GM21528 (cell line): Measurements from ENCODE around the gene ZNF615.
"Not testable (repeated sequence)": the region's sequence is repeated elsewhere in the genome, so short reads cannot be mapped to it uniquely, and the experiment has no call there.

Experiments
- ATAC-seq: cut with Tn5 transposase; IDR thresholded peaks from one replicate; pipeline ENCODE4 v1.9.1; 2021; ENCODE audit warnings: mild to moderate bottlenecking, moderate library complexity; ENCODE audit not compliant: unreplicated experiment, low FRiP score

The ZNF615 gene

DNA sequence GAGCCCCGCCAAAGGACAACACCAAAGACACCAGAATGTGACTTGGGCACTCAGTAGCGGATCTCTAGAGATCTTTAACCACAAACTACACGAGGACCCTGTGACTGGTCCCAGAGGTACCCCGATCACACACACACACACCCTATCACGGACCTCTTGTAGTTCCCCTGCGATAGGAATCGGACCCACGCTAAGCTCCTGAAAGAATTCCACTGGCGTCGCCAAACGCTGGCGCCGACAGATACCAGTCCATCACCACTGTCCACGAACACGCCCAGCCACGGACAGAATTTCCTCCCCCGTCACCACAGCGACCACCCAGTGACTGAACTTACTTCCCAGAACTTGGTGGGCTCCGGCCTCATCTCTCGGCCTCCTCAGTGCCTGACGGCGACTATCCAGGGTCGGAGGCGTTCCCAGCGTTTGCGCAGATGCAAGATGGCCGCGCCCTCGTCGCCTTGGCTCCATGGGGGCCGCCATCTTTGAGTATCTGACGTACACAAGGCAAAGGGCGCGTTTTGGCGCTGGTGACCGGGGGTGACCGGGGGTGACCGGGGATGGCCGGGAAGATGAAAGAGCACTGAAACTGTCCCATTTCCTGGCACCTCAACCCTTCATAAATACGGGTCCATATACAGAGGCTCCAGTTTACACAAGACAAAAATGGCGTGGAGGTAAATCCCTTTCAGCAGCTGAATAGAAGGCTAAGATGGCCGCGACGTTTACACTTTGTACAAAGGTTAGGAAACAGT lies at the start of gene ZNF615:
Gene ZNF615, minus strand, starts transcription at position 406 of the 752 bp plus-strand sequence. CDS start 4,500 bp downstream, outside the sequence.
- peak; percentile 89 for ATAC-seq

DNA sequence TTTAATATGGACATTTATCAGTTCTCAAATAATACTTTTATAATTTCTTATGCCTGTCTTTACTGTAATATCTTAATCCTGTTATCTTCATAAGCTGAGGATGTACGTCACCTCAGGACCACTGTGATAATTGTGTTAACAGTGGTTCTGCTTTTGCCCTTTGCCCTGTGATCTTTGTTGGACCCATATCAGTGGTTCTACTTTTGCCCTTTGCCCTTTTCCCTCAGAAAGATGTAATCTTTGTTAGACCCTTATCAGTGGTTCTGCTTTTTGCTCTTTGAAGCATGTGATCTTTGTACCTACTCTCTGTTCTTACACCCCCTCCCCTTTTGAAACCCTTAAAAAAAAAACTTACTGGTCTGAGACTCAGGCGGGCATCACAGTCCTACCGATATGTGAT lies 48.5 kb upstream of the ZNF615 start:
- ATAC-seq, result not testable (repeated sequence)

DNA sequence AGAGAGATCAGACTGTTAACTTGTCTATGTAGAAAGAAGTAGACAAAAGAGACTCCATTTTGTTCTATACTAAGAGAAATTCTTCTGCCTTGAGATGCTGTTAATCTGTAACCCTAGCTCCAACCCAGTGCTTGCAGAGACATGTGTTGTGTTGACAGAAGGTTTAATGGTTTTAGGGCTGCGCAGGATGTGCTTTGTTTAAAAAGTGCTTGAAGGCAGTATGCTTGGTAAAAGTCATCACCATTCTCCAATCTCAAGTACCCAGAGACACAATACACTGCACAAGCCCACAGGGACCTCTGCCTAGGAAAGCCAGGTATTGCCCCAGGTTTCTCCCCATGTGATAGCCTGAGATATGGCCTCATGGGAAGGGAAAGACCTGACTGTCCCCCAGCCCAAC lies 43.7 kb upstream of the ZNF615 start:
- ATAC-seq, result not testable (repeated sequence)

GRCh38 chr19:52048555-52049501 lies 40.8 kb upstream of the ZNF615 start, which contains the start of gene ZNF432:
TSS of gene ZNF432 (minus strand) at chr19:52048838. CDS start at chr19:52046868, 1,970 bp downstream.
- ATAC-seq, result peak; percentile 89

DNA sequence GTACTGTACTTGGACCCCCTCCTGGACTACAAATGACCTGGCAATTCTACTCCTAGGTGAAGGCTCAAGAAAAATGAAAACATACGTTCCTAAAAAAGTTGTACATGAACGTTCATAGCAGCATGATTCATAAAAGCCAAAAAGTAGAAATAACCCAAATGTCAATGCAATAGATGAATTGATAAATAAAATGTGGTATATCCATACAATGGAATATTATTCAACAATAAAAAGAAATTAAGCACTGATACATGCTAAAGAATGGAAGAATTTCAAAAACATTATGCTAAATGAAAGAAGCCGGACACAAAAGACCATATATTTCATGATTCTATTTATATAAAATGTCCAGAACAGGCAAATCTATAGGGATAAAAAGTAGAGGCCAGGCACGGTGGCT lies 31.2 kb upstream of the ZNF615 start:
- no peak for ATAC-seq

DNA sequence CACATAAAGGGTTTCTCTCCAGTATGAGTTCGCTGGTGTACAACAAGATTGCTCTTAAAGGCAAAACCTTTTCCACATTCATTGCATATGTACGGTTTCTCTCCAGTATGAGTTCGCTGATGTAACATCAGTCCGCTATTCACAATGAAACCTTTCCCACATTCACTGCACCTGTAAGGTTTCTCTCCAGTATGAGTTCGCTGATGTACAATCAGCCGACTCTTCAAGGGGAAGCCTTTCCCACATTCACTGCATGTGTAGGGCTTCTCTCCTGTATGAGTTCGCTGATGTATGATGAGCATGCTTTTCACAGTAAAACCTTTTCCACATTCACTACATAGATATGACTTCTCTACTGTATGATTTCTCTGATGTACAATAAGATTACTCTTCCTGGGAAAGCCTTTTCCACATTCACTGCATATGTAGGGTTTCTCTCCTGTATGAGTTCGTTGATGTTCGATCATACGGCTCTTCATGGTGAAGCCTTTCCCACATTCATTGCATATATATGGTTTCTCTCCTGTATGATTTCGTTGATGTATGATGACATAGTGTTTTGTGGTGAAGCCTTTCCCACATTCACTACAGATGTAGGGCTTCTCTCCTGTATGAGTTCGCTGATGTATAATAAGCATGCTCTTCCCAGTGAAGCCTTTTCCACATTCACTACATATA lies 26.2 kb upstream of the ZNF615 start:
- no peak for ATAC-seq

DNA sequence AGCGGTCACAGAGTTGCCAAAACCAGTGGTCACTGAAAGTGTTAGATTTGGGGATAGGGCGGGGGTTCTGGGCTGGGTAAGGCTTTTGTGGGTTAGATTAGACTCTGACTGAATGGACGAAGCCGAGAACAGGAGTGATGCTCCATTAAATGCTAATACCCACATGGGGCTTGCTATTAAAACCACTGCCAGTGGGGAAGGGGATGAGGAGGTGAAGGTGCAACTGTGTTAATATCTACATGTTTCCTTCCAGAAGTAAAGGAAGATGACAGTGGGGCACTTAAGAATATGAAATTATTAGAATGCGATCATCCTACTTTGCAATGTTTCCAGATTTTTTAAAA lies 20.7 kb upstream of the ZNF615 start:
- ATAC-seq, result peak; percentile 27

DNA sequence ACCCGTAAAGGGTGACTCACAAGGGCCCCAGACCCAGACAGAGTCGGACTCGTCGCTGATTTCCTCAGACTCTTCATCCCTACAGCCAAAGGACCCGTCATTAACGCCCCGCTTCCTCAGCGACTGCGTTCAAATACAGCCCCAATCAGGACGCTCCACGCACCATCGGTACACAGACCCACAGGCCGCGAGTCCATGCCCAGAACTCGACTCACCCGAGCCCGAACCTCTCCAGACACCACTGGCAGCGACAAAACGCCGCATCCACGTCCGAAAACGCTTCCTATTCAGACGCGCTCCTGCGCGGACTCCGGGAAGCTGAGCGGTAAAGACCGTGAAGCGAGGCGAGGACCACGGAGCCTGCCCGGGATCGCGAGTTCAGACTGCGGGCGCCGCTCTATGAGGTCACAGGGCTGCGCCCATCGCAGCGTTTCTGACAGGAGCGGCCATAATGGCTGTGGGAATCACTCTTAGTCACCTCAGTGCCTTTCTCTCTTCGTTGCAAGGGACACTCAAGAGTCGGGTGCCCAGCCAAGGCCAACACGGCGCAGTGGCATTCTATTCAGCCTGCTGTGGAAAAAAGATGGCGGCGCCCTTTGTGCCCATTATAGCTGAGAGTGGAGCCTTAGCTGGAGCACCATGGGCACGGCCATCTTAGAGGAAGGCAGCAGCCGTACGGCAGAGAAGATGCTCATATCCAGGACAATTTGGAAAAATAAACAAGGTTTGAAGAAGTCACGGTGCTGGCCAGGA lies 20.2 kb upstream of the ZNF615 start, which contains the start of gene ZNF614:
Gene ZNF614, minus strand, starts transcription at position 353 of the 753 bp plus-strand sequence. CDS start 2,634 bp downstream, outside the sequence.
- ATAC-seq, result peak; percentile 92

DNA sequence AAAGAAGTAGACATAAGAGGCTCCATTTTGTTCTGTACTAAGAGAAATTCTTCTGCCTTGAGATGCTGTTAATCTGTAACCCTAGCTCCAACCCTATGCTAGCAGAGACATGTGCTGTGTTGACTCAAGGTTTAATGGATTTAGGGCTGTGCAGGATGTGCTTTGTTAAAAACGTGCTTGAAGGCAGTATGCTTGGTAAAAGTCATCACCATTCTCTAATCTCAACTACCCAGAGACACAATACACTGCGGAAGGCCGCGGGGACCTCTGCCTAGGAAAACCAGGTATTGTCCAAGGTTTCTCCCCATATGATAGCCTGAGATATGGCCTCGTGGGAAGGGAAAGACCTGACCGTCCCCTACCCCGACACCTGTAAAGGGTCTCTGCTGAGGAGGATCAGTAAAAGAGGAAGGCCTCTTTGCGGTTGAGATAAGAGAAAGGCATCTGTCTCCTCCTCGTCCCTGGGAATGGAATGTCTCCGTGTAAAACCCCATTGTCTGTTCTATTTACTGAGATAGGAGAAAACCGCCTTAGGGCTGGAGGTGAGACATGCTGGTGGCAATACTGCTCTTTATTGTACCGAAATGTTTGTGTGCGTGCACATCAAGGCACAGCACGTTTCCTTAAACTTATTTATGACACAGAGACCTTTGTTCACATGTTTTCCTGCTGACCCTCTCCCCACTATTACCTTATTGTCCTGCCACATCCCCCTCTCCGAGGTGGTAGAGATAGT lies 18.4 kb upstream of the ZNF615 start:
- not testable (repeated sequence) for ATAC-seq

GRCh38 chr19:52024478-52024877 lies 16.5 kb upstream of the ZNF615 start:
- ATAC-seq, result not testable (repeated sequence)

DNA sequence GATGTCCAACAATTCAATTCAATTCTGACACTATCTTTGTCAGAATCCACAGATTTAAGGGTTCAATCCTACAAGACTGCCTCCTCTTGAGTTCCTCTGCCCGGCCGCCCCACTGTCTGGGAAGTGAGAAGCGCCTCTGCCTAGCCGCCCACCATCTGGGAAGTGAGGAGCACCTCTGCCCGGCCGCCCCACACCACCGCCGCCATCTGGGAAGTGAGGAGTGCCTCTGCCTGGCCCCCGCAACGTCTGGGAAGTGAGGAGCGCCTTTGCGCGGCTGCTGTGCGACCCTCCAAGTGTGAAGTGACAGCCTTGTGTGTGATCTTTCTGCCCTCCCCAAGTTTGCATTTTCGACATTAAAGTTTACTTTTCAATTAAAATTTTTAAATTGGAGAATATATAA lies 14.2 kb upstream of the ZNF615 start:
- no peak for ATAC-seq

DNA sequence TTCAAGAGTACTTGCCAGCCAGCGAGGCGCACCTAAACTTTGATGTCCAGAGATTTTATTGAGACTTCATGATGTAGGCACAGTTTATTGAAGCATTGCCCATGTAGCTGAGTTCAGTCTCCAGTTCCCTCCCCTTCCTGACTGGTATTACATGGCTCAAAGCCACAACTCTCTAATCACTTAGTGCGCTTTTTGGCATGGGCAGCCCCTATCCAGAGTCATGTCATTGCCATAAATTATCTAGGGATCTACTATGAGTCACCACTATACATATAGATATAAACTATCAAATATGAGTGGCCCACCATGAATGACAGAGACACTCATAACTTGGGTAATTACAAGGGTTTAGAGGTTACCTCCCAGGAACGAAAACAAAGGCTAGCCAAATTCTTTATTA lies 12.5 kb upstream of the ZNF615 start:
- no peak for ATAC-seq

GRCh38 chr19:52010674-52011073 lies 2.7 kb upstream of the ZNF615 start:
- no peak for ATAC-seq

- ATAC-seq, result peak; percentile 15
Observed at GRCh38 chr19:52007451-52007805, 583 bp downstream of the ZNF615 start.

GRCh38 chr19:51994048-51994644 lies 13.9 kb downstream of the ZNF615 start:
- no peak for ATAC-seq

DNA sequence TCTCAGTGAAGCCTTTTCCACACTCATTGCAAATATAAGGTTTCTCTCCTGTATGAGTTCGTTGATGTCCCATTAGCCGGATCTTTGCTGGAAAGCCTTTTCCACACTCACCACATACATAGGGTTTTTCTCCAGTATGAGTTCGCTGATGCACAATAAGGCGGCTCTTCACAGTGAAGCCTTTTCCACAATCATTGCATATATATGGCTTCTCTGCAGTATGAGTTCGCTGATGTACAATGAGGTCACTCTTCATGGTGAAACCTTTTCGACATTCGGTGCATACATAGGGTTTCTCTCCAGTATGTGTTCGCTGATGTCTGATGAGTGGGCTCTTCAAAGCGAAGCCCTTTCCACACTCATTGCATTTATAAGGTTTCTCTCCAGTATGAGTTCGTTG lies 14.6 kb downstream of the ZNF615 start:
- no peak for ATAC-seq

DNA sequence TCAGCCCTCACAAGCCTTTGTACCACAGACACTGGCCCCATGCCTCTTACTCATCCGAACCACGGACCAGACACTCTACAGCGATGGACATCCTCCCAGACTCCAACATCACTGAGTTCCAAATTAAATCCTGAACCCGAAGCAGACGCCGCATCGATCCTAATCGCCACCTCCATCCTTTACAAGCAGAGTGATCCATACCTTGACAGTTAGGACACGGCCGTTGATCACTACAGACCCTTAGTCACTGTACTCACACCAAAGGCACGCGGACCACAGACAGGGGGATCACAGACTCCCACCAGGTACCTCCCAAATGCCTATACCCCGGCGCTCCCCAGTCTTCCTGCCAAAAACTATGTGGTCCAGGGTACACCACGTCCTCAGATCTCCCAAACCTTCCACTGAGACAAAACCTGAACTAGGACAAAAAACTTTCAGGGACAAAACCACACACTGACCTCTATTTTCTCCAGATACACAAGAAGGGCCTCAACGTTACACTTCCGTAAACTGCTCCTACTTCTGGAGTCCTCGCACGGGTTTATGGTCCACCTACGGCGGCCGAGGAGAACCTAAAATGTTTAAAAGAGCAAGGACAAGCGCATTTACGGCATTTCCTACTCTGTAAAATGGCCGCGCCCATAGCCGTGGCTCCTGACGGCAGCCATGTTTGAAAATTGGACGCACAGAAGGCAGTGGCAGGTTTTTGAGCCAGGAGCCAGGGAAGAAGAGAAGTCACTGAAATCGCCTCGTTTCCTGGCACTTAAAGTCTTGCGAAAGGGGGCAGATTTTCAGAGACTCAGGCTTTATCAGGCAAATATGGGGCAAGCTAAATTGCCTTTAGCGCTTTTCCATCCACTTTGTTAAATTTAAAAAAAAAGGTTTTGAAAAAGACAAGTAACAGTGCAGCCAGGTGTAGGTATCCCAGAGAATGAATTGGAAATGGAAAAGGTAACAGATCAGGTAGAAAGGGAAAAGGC lies 21.4 kb downstream of the ZNF615 start, which contains the start of gene ZNF350:
Gene ZNF350, minus strand, starts transcription at position 532 of the 983 bp plus-strand sequence. CDS start 12,480 bp downstream, outside the sequence.
- peak; percentile 80 for ATAC-seq

DNA sequence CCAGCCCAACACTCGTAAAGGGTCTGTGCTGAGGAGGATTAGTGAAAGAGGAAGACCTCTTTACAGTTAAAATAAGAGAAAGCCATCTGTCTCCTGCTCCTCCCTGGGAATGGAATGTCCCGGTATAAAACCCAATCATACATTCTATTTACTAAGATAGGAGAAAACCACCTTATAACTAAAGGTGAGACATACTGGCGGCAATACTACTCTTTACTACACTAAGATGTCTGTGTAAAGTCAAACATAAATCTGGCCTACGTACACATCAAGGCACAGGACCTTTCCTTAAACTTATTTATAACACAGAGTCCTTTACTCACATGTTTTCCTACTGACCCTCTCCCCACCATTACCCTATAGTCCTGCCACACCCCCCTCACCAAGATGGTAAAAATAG lies 24.6 kb downstream of the ZNF615 start:
- ATAC-seq, result no peak
